Cardiac septum (tissue), 1 donor: ENCODE results near the gene GPER1. TPM values are rescaled to one million over a fixed set of nuclear protein-coding genes. Genes with fewer than 3 reads are reported as not detected.
"Not testable (repeated sequence)": the region's sequence is repeated elsewhere in the genome, so short reads cannot be mapped to it uniquely, and the experiment has no call there.

Source experiments
- DNase-seq: peaks from one replicate; pipeline ENCODE4 v3.0.0-alpha.2; 2020; ENCODE audit warnings: low spot score
- intact Hi-C: fragments of 100-400 bp; cut with DNase I; formaldehyde crosslinking; loops from one replicate; pipeline ENCODE4 v1.14.0; 2022
- total RNA-seq: library from RNA; stranded (reverse); fragmentation: NEBNext Ultra II Directional; extraction: Animal tissue kit (Norgen Biotek cat#: 25700); gene quantifications from one replicate; pipeline ENCODE4 v1.2.1, GENCODE V29; 2021
- donor health status: DM: no; HTN: no; CAD: no.

The GPER1 gene
- total RNA-seq, 1 donor from 2014 or later = 2.9 TPM

DNA sequence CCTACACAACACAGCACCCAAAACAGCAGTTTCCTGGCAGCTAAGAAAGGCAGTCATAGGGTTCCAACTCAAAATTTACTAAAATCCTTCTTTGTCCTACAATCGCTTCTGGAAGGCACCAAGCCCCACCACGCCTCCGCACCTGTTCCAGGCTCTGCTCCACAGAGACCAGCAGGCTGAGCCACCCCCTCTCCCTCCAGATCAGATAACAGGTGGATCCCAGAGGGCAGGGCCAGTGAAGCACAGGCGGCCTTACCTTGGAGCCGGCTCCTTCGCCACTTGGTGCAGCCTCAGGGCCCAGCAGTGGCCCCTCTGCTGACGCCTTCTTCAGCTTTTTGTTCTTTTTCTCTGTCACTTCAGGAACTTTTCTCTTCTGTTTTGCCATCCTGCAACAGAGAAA, 39.1 kb downstream of the GPER1 start:
- DNase-seq = peak; percentile 60
- intact Hi-C loops = no loop called here

DNA sequence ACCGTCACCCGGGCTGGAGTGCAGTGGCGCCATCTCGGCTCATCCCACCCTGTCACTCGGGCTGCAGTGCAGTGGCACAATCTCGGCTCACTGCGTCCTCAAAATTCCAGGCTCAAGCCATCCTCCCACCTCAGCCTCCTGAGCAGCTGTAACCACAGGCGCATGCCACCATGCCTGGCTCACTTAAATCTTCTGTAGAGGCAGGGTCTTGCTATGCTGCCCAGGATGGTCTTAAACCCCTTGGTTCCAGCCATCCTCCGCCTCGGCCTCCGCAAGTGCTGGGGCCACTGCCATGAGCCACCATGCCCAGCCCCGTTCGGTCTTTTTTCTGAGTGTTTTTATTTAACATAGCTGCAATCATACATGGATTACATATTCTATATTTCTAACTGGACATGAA, 41.5 kb downstream of the GPER1 start:
- DNase-seq = peak; percentile 29
- intact Hi-C loops = no loop called here

DNA sequence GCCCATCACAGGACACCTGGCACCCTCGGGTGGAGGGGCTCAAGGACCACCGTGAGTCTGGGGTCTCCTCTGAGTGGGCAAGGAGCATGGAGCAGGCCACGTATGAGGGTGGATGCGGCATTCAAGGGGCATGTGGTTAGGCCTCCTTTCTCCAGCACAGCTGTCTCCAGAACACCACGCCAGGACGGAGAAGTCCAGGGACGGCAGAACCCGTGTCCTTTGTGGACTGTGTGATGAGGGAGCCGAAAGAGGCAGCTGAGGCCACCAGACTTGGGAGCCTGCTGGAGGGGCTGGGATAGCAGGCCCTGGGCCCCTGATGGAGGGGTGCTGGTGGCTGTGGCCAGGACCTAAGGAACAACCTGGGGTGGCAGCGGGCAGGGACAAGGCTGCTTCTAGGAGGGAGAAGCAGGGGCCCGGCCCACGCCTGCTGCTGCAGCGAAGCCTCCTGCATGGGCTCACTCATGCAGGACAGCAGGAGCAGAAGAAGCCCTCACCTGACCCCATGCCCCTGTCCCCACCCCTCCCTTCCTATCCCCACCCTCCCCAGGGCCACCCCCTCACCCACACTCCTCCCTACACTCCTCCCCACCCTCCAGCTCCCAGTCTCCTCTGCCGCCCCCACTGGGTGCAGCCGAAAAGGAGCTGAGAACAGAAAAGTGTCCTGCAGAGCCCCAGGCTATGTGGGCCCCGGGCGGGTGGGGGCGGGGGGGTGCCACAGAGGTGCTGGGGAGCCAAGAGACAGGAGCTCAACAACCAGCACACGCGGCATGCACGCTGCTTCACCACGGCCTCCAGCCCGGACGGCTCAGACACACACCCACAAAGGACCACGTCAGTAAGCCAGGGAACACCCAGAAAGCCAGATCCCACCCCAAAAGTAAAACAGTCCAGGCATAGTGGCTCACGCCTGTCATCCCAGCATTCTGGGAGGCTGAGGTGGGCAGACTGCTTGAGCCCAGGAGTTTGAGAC, 42.4 kb downstream of the GPER1 start:
- peak; percentile 50 for DNase-seq

DNA sequence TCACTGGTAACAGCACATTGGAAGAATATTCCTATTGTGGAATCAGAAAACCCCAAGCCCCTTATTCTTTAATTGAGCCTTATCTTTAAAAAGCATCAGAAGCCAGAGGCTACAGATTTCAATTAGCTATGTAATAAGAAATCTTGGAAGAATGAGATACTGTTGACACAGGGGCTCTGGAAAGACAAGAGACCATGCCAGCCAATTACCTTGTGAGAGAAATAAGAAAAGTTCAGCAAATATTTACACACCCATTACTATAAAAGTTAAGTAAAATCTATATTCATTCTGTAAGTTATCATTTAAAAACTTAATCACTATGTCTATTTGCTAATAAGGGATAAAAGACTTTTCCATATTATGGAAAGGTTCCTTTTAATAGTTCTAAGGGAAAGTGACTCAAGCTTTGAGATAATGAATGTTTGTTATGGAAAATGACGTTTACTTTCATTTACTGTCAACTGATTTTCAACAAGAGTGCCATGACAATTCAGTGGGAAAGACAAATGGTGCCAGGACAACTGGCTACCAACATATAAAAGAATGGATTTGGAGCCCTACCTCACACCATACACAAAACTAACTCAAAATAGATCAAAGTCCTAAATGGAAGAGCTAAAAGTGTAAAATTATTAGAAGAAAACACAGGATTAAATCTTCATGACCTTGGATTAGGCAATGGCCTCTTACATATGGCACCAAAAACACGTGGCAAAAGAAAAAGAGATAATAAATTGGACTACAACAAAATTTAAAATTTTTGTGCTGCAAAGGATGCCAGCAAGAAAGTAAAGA, 43.8 kb downstream of the GPER1 start:
- intact Hi-C loops = no loop called here
- no peak for DNase-seq

More for the DNA sequence above, 42.4 kb downstream of the GPER1 start:
- intact Hi-C loops = no loop called here

DNA sequence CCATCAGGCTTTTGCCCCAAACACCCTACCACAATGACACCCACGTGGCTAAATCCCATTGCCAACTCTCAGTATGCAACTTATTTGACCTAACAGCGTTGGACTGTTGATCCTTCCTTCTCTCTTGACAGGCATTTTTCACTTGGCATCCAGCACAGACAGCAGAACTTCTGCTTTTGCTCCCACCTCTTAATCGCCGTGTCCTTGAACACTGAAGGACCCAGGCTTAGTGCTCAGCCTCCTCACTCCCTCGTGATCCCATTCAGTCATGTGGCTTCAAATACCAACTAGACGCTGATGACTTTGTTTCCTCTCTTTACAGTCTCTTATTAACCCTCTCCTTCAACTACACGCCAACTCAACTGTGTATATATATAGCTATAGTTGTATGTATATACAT, 47.0 kb downstream of the GPER1 start:
- DNase-seq = peak; percentile 26
- intact Hi-C loops = loop anchor here (5.0 kb wide), 1 partner anchor 48 kb away; the partner anchor contains the start of gene GPER1

DNA sequence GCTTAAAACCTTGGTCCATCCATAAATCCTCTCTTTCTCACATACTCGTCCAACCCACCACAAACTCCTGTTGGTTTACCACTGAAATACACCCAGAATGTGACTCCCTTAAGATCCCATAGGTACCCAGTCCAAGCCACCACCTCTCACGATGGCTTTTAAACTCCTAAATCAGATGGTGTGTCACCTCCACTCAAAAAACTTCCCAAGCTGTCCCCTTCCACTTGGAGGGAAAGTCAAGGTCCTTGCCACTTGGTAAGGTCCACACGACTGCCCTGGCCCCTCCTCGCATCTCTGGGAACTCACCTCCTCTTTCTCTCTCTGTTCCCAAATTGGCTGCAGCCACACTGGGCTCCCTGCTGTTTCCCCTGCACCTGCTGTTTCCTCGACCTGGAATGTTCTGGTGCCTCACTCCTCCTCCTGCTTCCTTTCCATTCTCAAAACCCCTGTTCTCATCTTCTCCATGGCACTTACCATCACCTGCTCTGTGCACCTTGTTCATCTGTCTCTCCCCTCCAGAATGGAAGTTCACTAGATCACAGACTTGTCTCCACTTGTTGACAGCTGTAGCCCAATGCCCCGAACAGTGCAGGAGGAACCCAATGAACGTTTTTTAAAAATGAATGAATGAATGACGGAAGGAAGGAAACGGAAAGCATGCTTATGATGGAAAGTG, 49.1 kb downstream of the GPER1 start:
- intact Hi-C loops = loop anchor here (5.0 kb wide), 1 partner anchor 50 kb away; the partner anchor contains the start of gene GPER1
- peak; percentile 62 for DNase-seq

DNA sequence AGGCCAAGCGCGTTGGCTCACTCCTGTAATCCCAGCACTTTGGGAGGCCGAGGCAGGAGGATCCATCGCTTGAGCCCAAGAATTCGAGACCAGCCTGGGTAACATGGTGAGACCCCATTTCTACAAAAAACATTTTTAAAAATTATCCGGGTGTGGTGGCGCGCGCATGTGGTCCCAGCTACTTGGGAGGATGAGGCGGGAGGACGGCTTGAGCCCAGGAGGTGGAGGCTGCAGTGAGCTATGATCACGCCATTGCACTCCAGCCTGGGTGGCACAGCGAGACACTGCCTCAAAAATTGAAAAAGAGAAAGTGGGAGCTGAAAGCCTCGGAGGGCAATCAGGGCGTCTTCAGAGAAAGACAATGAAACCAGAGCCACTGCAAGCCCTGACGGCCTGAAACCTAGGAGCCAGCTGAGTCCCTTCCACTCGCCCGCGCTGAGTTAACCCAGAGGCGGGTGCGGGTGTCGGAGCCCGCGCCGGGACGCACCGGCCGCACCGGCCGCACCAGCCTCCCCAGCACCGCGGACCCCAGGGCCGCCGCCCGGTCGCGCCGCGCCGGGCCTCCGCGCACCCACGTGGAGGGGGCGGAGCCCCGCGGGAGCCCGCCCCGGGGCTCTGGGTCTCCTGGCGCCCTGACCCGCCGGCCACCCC, 49.7 kb downstream of the GPER1 start:
- intact Hi-C loops = loop anchor here (2.0 to 5.0 kb wide), 2 partner anchors 23 to 50 kb away; partner anchors contain the start of genes GPER1 and ZFAND2A
- no peak for DNase-seq

DNA sequence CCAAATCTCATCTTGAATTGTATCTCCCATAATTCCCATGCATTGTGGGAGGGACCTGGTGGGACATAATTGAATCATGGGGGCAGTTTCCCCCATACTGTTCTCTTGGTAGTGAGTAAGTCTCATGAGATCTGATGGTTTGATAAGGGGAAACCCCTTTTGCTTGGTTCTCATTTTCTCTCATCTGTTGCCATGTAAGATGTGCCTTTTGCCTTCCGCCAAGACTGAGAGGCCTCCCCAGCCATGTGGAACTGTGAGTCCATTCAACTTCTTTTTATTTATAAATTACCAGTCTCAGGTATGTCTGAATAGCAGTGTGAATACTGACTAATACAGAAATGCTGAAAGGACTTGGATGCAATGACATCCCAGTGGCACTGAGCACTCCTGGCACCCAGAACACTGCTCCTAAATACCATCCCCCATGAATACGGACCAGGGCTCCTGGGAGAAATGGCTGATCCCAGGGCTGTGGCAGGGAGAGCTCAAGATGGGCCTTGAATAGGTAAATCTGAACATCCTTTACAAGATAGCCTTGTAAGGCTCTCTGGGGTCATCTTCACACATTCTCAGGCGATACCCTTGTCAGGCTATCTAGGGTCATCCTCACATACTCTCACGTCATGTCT, 52.7 kb downstream of the GPER1 start:
- DNase-seq = peak; percentile 17
- intact Hi-C loops = no loop called here

DNA sequence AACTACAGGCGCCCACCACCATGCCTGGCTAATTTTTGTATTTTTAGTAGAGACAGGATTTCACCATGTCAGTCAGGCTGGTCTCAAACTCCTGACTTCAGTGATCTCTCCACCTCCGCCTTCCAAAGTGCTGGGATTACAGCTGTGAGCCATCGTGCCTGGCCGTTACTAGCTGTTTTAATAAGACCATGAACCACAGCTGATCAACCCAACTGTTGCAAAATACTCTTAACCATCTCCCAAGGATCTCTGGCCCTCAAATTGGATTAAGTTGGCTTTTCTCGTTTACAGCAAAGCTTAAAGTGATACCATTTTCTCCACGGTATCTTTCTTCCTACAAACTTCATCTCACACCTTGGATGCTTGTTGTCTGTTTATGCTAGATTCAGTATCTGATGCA, 53.7 kb downstream of the GPER1 start:
- DNase-seq = no peak
- intact Hi-C loops = no loop called here

DNA sequence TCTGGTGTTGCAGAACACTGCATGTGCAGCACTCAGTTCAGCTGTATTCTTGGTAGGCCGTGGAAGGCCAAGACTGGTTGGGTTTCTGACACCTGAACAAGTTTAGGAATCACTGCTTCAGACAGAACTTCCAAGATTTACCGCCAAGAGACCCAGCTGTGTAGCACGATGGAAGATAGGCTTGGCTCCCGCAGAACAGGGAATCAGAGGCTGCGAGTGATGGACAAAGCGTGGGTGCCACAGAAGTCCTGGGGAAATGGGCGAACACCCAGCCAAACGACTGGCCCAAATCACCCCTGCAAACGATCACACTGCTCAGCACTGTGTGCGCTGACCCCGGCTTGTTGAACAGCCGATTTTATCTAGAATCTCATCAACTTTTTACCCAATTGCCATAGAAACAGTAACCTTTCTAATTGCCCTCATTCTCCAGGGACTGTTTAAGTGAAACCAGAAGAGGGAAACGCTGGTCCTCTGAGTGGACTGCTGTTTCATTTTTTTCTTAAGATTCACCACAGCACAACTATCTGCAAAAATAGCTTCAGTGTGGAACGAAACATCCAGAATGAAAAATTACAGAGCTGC, 54.2 kb downstream of the GPER1 start:
- intact Hi-C loops = no loop called here
- peak; percentile 27 for DNase-seq

DNA sequence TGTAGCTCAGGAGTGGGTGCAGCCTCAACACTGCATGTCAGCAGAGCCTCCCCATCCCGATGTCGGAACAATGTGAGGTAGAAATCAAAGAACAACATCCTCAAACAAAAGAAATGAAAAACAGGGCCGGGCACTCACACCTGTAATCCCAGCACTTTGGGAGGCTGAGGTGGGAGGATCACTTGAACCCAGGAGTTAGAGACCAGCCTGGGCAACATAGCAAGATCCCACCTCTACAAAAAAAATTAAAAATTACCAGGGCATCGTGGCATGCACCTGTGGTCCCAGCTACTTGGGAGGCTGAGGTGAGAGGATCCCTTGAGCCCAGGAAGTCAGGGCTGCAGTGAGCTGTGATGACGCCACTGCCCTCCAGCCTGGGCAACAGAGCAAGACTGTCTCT, 55.1 kb downstream of the GPER1 start:
- intact Hi-C loops, DNase-seq: not testable (repeated sequence)

Other genes starting within 250 kb of the GPER1 start
- 21.3 TPM for gene GET4, start 211.6 kb upstream of the GPER1 start, total RNA-seq
- 12.5 TPM for gene ADAP1, start 133.4 kb upstream of the GPER1 start, total RNA-seq
- 7.3 TPM for gene COX19, start 112.6 kb upstream of the GPER1 start, total RNA-seq
- gene CYP2W1, start 104.9 kb upstream of the GPER1 start, total RNA-seq = not detected
- gene GPR146, start 43.6 kb upstream of the GPER1 start, total RNA-seq = 12.6 TPM
- 8.8 TPM for gene ZFAND2A, start 72.1 kb downstream of the GPER1 start, total RNA-seq
- not detected for gene UNCX, start 144.8 kb downstream of the GPER1 start, total RNA-seq